ENCODE data around the gene EYA3.

EYA3 gene

GRCh38 chr1:28070725-28071593 lies 17.5 kb downstream of the EYA3 start:
- peak overlapping the region; percentile 77 for H3K27ac ChIP-seq
- TF ChIP-seq ZFX (IDR thresholded peaks at IDR 0.05; ENCODE audit: borderline replicate concordance): no peak
- no peak for TF ChIP-seq CTCF (IDR thresholded peaks at IDR 0.05)

GRCh38 chr1:28067523-28068090 lies 20.8 kb downstream of the EYA3 start:
- TF ChIP-seq ZFX (IDR thresholded peaks at IDR 0.05; ENCODE audit: borderline replicate concordance): no peak
- no peak for TF ChIP-seq CTCF (IDR thresholded peaks at IDR 0.05)
- H3K27ac ChIP-seq: no peak overlapping the region

GRCh38 chr1:28066393-28067154 lies 21.8 kb downstream of the EYA3 start:
- no peak overlapping the region for H3K27ac ChIP-seq
- no peak for TF ChIP-seq CTCF (IDR thresholded peaks at IDR 0.05)
- no peak for TF ChIP-seq ZFX (IDR thresholded peaks at IDR 0.05; ENCODE audit: borderline replicate concordance)

GRCh38 chr1:28064064-28064463 lies 24.3 kb downstream of the EYA3 start:
- no peak overlapping the region for H3K27ac ChIP-seq
- no peak for TF ChIP-seq ZFX (IDR thresholded peaks at IDR 0.05; ENCODE audit: borderline replicate concordance)
- TF ChIP-seq CTCF (IDR thresholded peaks at IDR 0.05): no peak

GRCh38 chr1:28062806-28063205 lies 25.6 kb downstream of the EYA3 start:
- H3K27ac ChIP-seq: no peak overlapping the region
- no peak for TF ChIP-seq ZFX (IDR thresholded peaks at IDR 0.05; ENCODE audit: borderline replicate concordance)
- TF ChIP-seq CTCF (IDR thresholded peaks at IDR 0.05): no peak

GRCh38 chr1:28058971-28059878 lies 29.2 kb downstream of the EYA3 start:
- peak overlapping the region; percentile 17; the same call in 1 of the 2 replicates for H3K27ac ChIP-seq
- no peak for TF ChIP-seq CTCF (IDR thresholded peaks at IDR 0.05)

Data from 22Rv1 (cell line).